ENCODE results near the gene CPTP.

The CPTP gene

DNA sequence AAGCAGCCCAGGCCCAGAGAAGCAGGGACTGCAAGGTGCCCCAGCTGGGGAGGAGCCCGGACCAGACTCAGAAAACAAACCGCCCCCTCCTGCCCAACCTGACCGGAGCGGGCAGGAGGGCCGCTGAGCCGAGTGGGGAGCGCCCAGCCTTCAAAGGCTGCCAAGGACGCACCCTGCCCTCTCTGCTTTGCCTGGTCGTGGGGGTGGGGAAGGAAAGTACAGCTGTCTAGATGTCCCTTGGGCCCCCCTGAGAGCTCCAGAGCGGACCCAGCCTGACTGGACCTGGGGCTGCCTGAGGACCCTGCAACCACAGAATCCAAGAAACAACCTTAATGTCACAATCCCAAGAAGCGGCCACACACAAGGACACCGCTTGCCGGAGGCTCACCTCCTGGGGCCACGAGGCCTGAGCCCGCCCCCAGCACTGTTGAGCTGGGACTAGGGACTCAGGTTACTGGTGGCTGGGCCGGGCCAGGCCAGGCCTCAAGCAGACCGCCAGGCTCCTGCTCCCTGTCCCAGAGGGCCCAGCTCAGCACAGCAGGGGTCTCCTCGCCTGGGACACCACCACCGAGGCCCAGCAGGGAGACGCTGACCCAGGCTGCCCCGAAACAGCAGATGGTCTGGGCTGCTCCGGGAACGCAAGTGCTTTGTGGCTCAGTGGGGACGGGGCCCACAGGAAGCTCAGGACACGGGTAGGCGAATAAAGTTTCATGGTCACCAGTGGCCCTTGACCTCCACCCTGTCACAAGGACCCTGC lies 23.2 kb downstream of the CPTP start:
- Mint-ChIP-seq H3K36me3 (peaks cover 1 to 5% of the 10 kb centered on the region in 2 donors), H3K4me3 (peak overlapping the region; percentile 82 to 84), H3K4me1 (peaks cover 20 to 48% of the 10 kb centered on the region in 2 donors), H3K9me3 (no peaks in the 10 kb centered on the region), H3K27me3 (peaks cover 8 to 10% of the 10 kb centered on the region in 2 donors), H3K27ac (peak overlapping the region; percentile 59)
- DNase-seq = no peak
- ATAC-seq (replicated peaks) = no peak

- ATAC-seq (replicated peaks) (peak; percentile 48 to 51), DNase-seq (no peak)
- H3K27ac Mint-ChIP-seq = peak overlapping the region; percentile 79
- peaks cover 24 to 52% of the 10 kb centered on the region in 2 donors for H3K4me1 Mint-ChIP-seq
- peaks cover 1 to 5% of the 10 kb centered on the region in 2 donors for H3K36me3 Mint-ChIP-seq
- H3K4me3 Mint-ChIP-seq = peak overlapping the region; percentile 82 to 84
- H3K27me3 Mint-ChIP-seq = peaks cover 16 to 18% of the 10 kb centered on the region in 2 donors
- H3K9me3 Mint-ChIP-seq = no peaks in the 10 kb centered on the region
Measured at GRCh38 chr1:1348420-1349255, 24.0 kb downstream of the CPTP start.

DNA sequence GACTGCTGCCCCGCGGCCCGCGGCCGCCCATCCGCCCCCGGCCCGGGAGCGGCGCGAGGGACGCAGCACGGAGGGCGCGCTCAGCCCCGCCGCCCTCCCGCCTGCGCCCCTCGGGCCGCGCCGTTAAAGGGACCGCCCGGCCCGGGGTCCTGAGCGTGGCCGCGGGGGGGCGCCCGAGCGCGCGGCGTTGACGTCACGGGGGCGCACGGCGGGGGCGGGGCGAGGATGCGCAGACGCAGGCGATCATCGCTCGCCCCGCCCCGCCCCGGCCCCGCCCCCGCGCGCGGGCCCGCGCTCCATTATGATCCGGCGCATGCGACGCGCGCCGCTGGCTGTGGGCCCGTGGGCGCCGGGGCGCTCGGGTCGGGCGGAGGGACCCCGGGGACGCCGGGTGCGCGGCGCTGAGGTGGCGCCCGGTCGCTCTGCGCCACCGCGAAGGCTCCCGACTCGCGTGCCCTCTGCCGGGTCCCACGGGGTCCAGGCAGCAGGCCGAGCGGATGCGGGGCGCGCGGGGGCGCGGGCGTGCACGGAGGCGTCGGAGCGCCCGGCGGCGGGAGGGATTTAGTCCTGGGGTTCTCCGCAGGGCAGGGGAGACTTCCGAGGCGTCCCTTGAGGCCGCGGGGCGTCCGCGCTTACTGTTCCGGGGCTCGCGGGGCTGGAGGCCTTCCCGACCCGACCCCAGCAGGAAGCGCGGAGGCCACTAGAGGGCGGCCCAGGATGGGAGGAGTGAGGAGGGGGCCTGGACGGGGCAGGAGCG lies 24.8 kb downstream of the CPTP start, which contains the start of gene DVL1:
Gene DVL1 (minus strand): TSS at position 163 of the 757 bp plus-strand sequence. CDS start 353 bp downstream, outside the sequence.
- peaks cover 26 to 54% of the 10 kb centered on the region in 2 donors for H3K4me1 Mint-ChIP-seq
- peak within 1 kb of the TSS; percentile 79 for H3K27ac Mint-ChIP-seq
- H3K36me3 Mint-ChIP-seq = peaks cover 1 to 5% of the 10 kb centered on the region in 2 donors
- no peaks in the 10 kb centered on the region for H3K9me3 Mint-ChIP-seq
- peak within 1 kb of the TSS; percentile 82 to 84 for H3K4me3 Mint-ChIP-seq
- DNase-seq = peak; percentile 64
- ATAC-seq (replicated peaks) = peak; percentile 86 to 87
- peaks cover 22 to 26% of the 10 kb centered on the region in 2 donors for H3K27me3 Mint-ChIP-seq

- peaks cover 23 to 49% of the 10 kb centered on the region in 2 donors for H3K4me1 Mint-ChIP-seq
- ATAC-seq (replicated peaks) (no peak), DNase-seq (no peak)
- no peaks in the 10 kb centered on the region for H3K9me3 Mint-ChIP-seq
- peaks cover 1 to 5% of the 10 kb centered on the region in 2 donors for H3K36me3 Mint-ChIP-seq
- H3K27me3 Mint-ChIP-seq = peaks cover 22 to 34% of the 10 kb centered on the region in 2 donors
- peak overlapping the region; percentile 84 for H3K27ac Mint-ChIP-seq
- H3K4me3 Mint-ChIP-seq = peak overlapping the region; percentile 73 to 77
Measured at GRCh38 chr1:1351511-1352427, 27.2 kb downstream of the CPTP start.

GRCh38 chr1:1352786-1353388 lies 28.3 kb downstream of the CPTP start:
- peaks cover 1 to 5% of the 10 kb centered on the region in 2 donors for H3K36me3 Mint-ChIP-seq
- H3K27ac Mint-ChIP-seq = no peak overlapping the region
- H3K4me3 Mint-ChIP-seq = peak overlapping the region; percentile 10 to 73
- DNase-seq (no peak), ATAC-seq (replicated peaks) (no peak)
- H3K27me3 Mint-ChIP-seq = peaks cover 31 to 45% of the 10 kb centered on the region in 2 donors
- peaks cover 17 to 39% of the 10 kb centered on the region in 2 donors for H3K4me1 Mint-ChIP-seq
- no peaks in the 10 kb centered on the region for H3K9me3 Mint-ChIP-seq

DNA sequence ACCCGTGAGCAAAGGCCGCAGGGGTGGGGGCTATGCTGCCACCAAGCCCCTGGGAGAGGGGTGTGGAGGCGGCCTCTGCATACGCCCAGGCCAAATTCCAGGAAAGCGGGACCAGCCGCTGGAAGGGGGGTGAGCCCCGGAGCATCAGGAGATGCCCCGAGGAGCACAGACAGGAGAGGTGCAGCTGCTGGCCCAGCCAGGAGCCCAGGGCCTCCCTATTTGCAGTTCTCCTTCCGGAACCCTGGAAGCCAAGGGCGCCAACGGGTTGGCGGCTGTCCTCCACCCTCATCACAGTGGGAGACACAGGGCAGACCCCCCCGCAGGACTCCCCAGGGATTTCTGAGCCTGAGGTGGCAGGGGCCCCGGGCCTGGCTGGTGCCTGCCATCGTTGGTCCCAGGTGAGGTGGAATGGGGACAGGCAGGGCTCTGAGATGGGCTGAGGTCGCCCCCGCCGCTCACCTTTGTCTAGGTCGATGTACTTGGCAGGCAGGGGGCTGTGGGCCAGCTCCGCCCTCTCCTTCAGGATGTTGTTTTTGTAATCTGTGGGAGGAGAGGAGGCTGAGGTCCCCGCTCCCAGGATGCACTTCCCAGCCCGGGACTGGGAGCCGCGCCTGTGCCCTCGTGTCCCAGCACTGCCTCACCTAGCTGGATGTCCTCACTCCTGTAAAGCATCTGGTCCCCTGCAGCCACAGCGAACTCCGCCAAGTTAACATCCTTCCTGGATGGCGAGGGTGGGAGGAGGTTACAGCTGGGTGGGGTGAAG lies 29.0 kb downstream of the CPTP start:
- H3K36me3 Mint-ChIP-seq = peaks cover 1 to 5% of the 10 kb centered on the region in 2 donors
- peak overlapping the region in 1 of 2 donors; percentile 19 for H3K4me3 Mint-ChIP-seq
- DNase-seq = no peak
- H3K4me1 Mint-ChIP-seq = peaks cover 17 to 40% of the 10 kb centered on the region in 2 donors
- peaks cover 37 to 52% of the 10 kb centered on the region in 2 donors for H3K27me3 Mint-ChIP-seq
- H3K9me3 Mint-ChIP-seq = no peaks in the 10 kb centered on the region
- H3K27ac Mint-ChIP-seq = peak overlapping the region; percentile 31
- ATAC-seq (replicated peaks) = no peak

DNA sequence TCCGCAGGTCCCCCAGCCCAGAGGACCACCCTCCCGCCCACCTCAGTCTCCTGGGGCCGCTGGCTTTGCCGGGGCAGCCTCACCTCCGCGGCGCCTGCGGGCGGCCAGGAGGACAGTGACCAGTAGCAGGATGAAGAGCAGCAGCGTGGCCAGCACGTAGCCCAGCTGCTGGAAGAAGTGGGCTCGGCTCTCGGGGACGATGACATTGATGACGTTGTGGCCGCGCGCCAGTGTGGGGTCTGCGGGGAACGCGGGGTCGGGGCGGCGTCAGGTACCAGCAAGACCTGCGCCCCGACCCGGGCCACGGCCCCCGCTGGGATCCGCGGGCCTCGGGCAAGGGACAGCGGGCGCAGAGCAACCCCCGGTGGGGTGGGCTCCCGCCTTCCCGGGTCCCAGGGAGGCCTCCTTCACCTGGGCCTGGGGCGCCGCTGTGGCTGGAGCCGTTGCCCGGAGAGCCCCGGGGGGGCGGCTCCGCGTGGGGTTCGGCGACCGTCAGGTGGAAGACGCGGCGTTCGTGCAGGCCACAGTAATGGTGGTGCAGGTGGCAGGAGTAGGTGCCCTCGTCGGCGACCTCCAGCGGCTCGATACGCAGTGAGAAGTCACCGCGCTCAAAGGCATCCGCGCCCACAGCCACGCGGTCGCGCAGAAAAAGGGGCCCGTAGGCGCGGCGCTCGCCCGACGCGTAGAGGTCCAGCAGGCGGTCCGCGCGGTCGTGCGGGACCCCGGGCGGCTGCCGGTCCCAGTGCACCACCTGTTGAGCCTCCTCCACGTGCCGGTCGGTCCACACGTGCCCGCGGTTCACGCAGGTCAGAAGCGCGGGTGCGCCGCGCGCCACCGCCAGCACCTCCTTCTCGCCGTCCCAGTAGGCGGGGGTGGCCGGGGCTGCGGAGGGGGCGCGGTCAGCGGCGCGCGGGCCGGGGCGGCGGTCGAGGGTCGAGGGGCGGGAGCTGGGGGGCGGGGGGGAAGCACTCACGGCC lies 30.0 kb downstream of the CPTP start:
- peak in 1 of 2 donors; percentile 11 for ATAC-seq (replicated peaks)
- H3K9me3 Mint-ChIP-seq = no peaks in the 10 kb centered on the region
- H3K4me1 Mint-ChIP-seq = peaks cover 17 to 50% of the 10 kb centered on the region in 2 donors
- peak overlapping the region; percentile 85 for H3K27ac Mint-ChIP-seq
- DNase-seq = no peak
- H3K4me3 Mint-ChIP-seq = peak overlapping the region; percentile 60 to 63
- peaks cover 47 to 62% of the 10 kb centered on the region in 2 donors for H3K27me3 Mint-ChIP-seq
- H3K36me3 Mint-ChIP-seq = peaks cover 1 to 5% of the 10 kb centered on the region in 2 donors

DNA sequence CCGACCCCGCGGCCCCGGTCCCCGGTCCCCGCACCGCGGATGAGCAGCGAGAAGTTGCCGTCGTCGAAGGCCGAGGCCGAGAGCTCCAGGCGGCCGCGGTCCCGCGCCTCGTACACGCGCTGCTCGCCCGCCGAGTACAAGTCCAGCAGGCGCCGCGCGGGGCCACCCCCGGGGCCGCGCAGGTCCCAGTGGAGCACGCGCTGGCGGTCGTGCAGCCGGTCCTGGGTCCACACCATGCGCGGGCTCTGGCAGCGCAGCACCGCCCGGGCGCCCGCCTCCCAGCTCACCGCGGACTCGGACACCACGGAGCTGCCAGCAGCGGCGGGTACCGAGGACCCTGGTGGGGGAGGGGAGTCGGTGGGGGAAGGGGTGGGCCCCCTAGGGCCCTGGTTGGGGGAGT lies 30.8 kb downstream of the CPTP start:
- ATAC-seq (replicated peaks) (peak; percentile 33 to 38), DNase-seq (no peak)
- H3K27ac Mint-ChIP-seq = no peak overlapping the region
- peaks cover 1 to 5% of the 10 kb centered on the region in 2 donors for H3K36me3 Mint-ChIP-seq
- H3K27me3 Mint-ChIP-seq = peaks cover 50 to 68% of the 10 kb centered on the region in 2 donors
- H3K4me1 Mint-ChIP-seq = peaks cover 17 to 50% of the 10 kb centered on the region in 2 donors
- no peaks in the 10 kb centered on the region for H3K9me3 Mint-ChIP-seq
- H3K4me3 Mint-ChIP-seq = no peak overlapping the region

GRCh38 chr1:1356166-1356795 lies 31.7 kb downstream of the CPTP start:
- DNase-seq (no peak), ATAC-seq (replicated peaks) (no peak)
- Mint-ChIP-seq H3K27me3 (peaks cover 57 to 76% of the 10 kb centered on the region in 2 donors), H3K36me3 (peaks cover 1 to 5% of the 10 kb centered on the region in 2 donors), H3K4me1 (peaks cover 20 to 50% of the 10 kb centered on the region in 2 donors), H3K27ac (no peak overlapping the region), H3K4me3 (no peak overlapping the region), H3K9me3 (no peaks in the 10 kb centered on the region)

DNA sequence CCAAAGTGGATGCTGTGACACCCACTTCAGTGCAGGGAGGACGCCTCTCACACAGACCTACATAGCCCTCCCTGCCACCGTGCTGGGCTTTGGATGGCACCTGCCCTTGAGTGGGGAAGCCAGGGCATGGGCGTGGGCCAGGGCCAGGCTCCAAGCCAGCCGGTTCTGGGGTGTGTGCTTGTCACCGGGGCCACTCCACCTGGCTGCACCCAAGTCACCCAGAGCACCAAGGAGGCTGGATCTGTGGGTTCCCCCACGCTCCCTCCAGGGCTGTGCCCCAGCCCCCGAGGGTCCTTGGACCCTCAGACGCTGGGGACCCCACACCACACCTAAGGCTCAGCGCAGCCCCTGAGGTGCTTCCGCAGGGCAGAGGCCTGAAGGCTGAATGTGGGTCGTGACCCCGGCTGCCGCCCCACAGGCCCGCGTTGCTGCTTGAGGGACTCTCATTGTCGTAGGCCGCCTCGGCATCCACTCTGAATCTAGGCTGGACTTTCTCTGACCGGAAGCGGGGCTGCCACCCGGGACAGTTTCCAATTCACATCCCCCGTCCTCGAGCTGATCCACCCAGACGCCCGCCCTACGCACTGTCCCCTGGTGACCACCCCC lies 32.3 kb downstream of the CPTP start:
- peak; percentile 19 to 30 for ATAC-seq (replicated peaks)
- Mint-ChIP-seq H3K27me3 (peaks cover 57 to 77% of the 10 kb centered on the region in 2 donors), H3K9me3 (no peaks in the 10 kb centered on the region), H3K4me1 (peaks cover 20 to 48% of the 10 kb centered on the region in 2 donors), H3K36me3 (peaks cover 1 to 5% of the 10 kb centered on the region in 2 donors), H3K4me3 (no peak overlapping the region), H3K27ac (peak overlapping the region; percentile 81)
- no peak for DNase-seq
